OCI-LY1 (cell line): ENCODE measurements around the gene CHI3L1.

ENCODE experiments used
- H2AFZ ChIP-seq: fragments of 200-600 bp; sonication (generic), shearing (Covaris generic); 2 replicates; pipeline ENCODE4 v1.6.0; 2014; ENCODE audit warnings: antibody characterized with exemption, mild to moderate bottlenecking, low read length
- H3F3A ChIP-seq: fragments of 200-600 bp; sonication (generic), shearing (Covaris generic); 2 replicates; pipeline ENCODE4 v1.6.0; 2014; ENCODE audit warnings: mild to moderate bottlenecking, antibody characterized with exemption, low read length, moderate library complexity; ENCODE audit not compliant: insufficient read depth
- H3K27ac ChIP-seq: fragments of 200-600 bp; sonication (generic); 2 replicates; pipeline ENCODE4 v1.5.1; 2014; ENCODE audit warnings: low read length, mixed run types, mild to moderate bottlenecking, low read depth; ENCODE audit not compliant: poor library complexity, severe bottlenecking
- H3K27me3 ChIP-seq: fragments of 200-600 bp; sonication (generic); 2 replicates; pipeline ENCODE4 v1.6.0; 2014; ENCODE audit warnings: antibody characterized with exemption, mild to moderate bottlenecking, low read length, moderate library complexity; ENCODE audit not compliant: insufficient read depth
- H3K36me3 ChIP-seq: fragments of 200-600 bp; sonication (generic); 2 replicates; pipeline ENCODE4 v1.6.1; 2014; ENCODE audit warnings: mild to moderate bottlenecking, antibody characterized with exemption, low read length, moderate library complexity, mixed read lengths; ENCODE audit not compliant: insufficient read depth
- H3K4me1 ChIP-seq: fragments of 200-600 bp; sonication (generic); 2 replicates; pipeline ENCODE4 v1.5.1; 2014; ENCODE audit warnings: mild to moderate bottlenecking, low read length, moderate library complexity; ENCODE audit not compliant: insufficient read depth, severe bottlenecking
- H3K4me2 ChIP-seq: fragments of 200-600 bp; sonication (generic), shearing (Covaris generic); 2 replicates; pipeline ENCODE4 v1.6.1; 2014; ENCODE audit warnings: low read length
- H3K4me3 ChIP-seq: fragments of 200-600 bp; sonication (generic); 2 replicates; pipeline ENCODE4 v1.5.1; 2014; ENCODE audit warnings: low read length, low read depth, mild to moderate bottlenecking, mixed read lengths; ENCODE audit not compliant: poor library complexity, severe bottlenecking
- H3K79me2 ChIP-seq: fragments of 200-600 bp; shearing (Covaris generic); 2 replicates; pipeline ENCODE4 v1.6.1; 2016; ENCODE audit warnings: mixed run types, low read length, mixed read lengths; ENCODE audit not compliant: insufficient read depth
- H3K9ac ChIP-seq: fragments of 200-600 bp; sonication (generic), shearing (Covaris generic); 2 replicates; pipeline ENCODE4 v1.6.1; 2014; ENCODE audit warnings: mild to moderate bottlenecking, low read length, mixed read lengths
- H3K9me2 ChIP-seq: fragments of 200-600 bp; sonication (generic), shearing (Covaris generic); 2 replicates; pipeline ENCODE4 v1.6.1; 2014; ENCODE audit warnings: low read depth, mild to moderate bottlenecking, low read length, mixed read lengths
- H3K9me3 ChIP-seq: fragments of 200-600 bp; shearing (Covaris generic); 2 replicates; pipeline ENCODE4 v1.6.1; 2014; ENCODE audit warnings: low read length, mixed read lengths
- H4K20me1 ChIP-seq: fragments of 200-600 bp; sonication (generic), shearing (Covaris generic); 2 replicates; pipeline ENCODE4 v1.6.0; 2016; ENCODE audit warnings: mild to moderate bottlenecking, low read length; ENCODE audit not compliant: insufficient read depth
- EZH2 ChIP-seq: fragments of 200-600 bp; sonication (generic), shearing (Covaris generic); IDR thresholded peaks from 2 replicates; pipeline ENCODE4 v1.8.0; 2017; ENCODE audit warnings: borderline replicate concordance, mixed run types, mild to moderate bottlenecking, antibody characterized with exemption, low read length, moderate library complexity, mixed read lengths
- TF ChIP-seq, protein P1 (sequence below): fragments of 200-600 bp; sonication (generic), shearing (Covaris generic); IDR thresholded peaks from 2 replicates; pipeline ENCODE4 v1.5.1; 2017; ENCODE audit warnings: mild to moderate bottlenecking, antibody characterized with exemption, low read length, moderate library complexity, mixed read lengths

The CHI3L1 gene

DNA sequence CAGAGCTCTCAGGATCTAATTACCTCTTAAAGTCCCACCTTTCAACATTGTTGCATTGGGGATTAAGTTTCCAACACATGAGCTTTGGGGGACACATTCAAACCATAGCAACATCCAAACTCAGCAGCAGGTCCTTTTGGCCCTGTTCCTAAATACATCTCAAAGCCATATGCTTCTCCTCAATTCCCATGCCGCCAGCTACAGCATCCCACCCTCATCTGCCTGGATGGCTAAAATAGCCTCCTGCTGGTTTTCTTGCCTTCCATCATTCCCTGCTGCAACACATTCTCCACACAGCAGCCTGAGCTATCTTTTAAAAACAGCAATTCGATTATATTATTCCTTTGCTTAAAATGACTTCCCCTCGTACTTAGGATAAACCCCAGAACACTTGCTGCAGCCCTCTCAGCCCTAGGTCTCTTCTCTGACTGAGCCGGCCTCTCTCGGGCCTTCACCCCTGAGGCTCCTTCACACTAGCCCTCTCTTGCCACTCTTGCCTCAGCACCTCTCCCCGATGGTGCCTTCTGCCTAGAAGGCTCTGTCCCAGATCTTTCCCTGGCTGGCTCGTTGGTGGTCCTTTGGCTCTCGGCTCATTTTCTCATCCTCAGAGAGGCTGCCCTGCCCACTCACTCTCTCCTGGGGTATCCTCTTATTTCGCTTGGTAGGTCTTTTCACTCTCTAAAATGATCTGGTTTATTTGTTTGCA is 27.4 kb downstream of the CHI3L1 start:
- Histone ChIP-seq H3K27me3 (no peaks in the 10 kb centered on the region; the same call in 1 of the 2 replicates), H3F3A (no peaks in the 10 kb centered on the region), H3K9me2 (no peaks in the 10 kb centered on the region), H3K9ac (no peak overlapping the region), H3K79me2 (no peaks in the 10 kb centered on the region), H3K4me3 (no peak overlapping the region), H3K4me2 (no peak overlapping the region), H3K27ac (no peak overlapping the region), H2AFZ (no peak overlapping the region), H3K4me1 (no peaks in the 10 kb centered on the region), H4K20me1 (no peaks in the 10 kb centered on the region), H3K9me3 (no peaks in the 10 kb centered on the region), H3K36me3 (no peaks in the 10 kb centered on the region)
- TF ChIP-seq, protein P1, sequence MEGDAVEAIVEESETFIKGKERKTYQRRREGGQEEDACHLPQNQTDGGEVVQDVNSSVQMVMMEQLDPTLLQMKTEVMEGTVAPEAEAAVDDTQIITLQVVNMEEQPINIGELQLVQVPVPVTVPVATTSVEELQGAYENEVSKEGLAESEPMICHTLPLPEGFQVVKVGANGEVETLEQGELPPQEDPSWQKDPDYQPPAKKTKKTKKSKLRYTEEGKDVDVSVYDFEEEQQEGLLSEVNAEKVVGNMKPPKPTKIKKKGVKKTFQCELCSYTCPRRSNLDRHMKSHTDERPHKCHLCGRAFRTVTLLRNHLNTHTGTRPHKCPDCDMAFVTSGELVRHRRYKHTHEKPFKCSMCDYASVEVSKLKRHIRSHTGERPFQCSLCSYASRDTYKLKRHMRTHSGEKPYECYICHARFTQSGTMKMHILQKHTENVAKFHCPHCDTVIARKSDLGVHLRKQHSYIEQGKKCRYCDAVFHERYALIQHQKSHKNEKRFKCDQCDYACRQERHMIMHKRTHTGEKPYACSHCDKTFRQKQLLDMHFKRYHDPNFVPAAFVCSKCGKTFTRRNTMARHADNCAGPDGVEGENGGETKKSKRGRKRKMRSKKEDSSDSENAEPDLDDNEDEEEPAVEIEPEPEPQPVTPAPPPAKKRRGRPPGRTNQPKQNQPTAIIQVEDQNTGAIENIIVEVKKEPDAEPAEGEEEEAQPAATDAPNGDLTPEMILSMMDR = no peak
- no peak for TF ChIP-seq EZH2

DNA sequence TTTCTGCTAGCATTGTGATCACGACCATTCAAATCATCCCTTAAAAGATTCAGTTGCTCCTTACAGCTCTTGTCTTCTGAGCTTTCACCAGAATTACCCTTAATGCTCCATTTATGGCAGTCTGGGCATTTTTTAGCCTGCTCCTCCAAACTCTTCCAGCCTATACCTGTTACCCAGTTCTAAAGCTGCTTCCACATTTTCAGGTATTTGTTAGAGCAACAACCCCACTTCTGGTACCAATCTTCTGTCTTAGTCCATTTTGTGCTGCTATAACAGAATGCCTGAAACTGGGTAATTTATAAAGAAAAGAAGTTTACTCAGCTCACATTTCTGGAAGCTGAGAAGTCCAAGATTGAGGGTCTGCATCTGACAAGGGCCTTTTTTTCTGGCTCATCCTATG is 28.1 kb downstream of the CHI3L1 start:
- TF ChIP-seq, protein P1 = no peak
- no peak for TF ChIP-seq EZH2
- Histone ChIP-seq H4K20me1 (no peaks in the 10 kb centered on the region), H3K4me2 (no peak overlapping the region), H3K4me3 (no peak overlapping the region), H3K4me1 (no peaks in the 10 kb centered on the region), H3F3A (no peaks in the 10 kb centered on the region), H3K9me3 (no peaks in the 10 kb centered on the region), H3K79me2 (no peaks in the 10 kb centered on the region), H3K9me2 (no peaks in the 10 kb centered on the region), H2AFZ (no peak overlapping the region), H3K27ac (no peak overlapping the region), H3K36me3 (no peaks in the 10 kb centered on the region), H3K9ac (no peak overlapping the region), H3K27me3 (no peaks in the 10 kb centered on the region; the same call in 1 of the 2 replicates)

- H3K79me2 ChIP-seq = no peaks in the 10 kb centered on the region
- H3K4me2 ChIP-seq = no peak overlapping the region
- H3K27me3 ChIP-seq = no peaks in the 10 kb centered on the region; the same call in 1 of the 2 replicates
- H4K20me1 ChIP-seq = no peaks in the 10 kb centered on the region
- H3K9ac ChIP-seq = no peak overlapping the region
- no peaks in the 10 kb centered on the region for H3K36me3 ChIP-seq
- H3K27ac ChIP-seq = no peak overlapping the region
- no peak overlapping the region for H3K4me3 ChIP-seq
- H3K9me2 ChIP-seq = no peaks in the 10 kb centered on the region
- no peaks in the 10 kb centered on the region for H3K4me1 ChIP-seq
- H2AFZ ChIP-seq = no peak overlapping the region
- no peaks in the 10 kb centered on the region for H3F3A ChIP-seq
- no peaks in the 10 kb centered on the region for H3K9me3 ChIP-seq
- TF ChIP-seq EZH2 = no peak
- TF ChIP-seq, protein P1 = no peak
Observed at GRCh38 chr1:203156280-203156679, 30.2 kb downstream of the CHI3L1 start.
